HepG2 (cell line): Measurements from ENCODE around the gene SEPHS1.

Source experiments
- ESRRA ChIP-seq: sonication (generic); formaldehyde crosslinking; IDR thresholded peaks from 2 replicates; pipeline ENCODE4 v1.5.1; 2020; ENCODE audit warnings: mild to moderate bottlenecking, low read depth, missing genetic modification reagents
- FOXP1 ChIP-seq, 2 experiments: fragments of 450-650 bp in 1 of 2; IDR thresholded peaks; 2 replicates each; pipeline ENCODE4 v1.6.1; 2017 to 2018; ENCODE audit warnings: antibody characterized with exemption in 1 of 2
- MAZ ChIP-seq, 2 experiments: sonication (generic) in 1 of 2; formaldehyde crosslinking in 1 of 2; IDR thresholded peaks; 2 replicates each; pipeline versions ENCODE4 v1.5.0 to v1.6.1; 2012 to 2020; ENCODE audit warnings: low read depth in 2 of 2, mild to moderate bottlenecking in 2 of 2, borderline replicate concordance in 1 of 2, improper control_type of control experiment in 1 of 2, low read length in 1 of 2, missing genetic modification reagents in 1 of 2, moderate library complexity in 1 of 2
- MLXIP ChIP-seq: sonication (generic); formaldehyde crosslinking; IDR thresholded peaks from 2 replicates; pipeline ENCODE4 v1.9.0; 2021; ENCODE audit warnings: missing genetic modification reagents, borderline replicate concordance
- SIN3A ChIP-seq: IDR thresholded peaks from 2 replicates; pipeline ENCODE4 v1.6.1; 2011; ENCODE audit warnings: low read depth, mild to moderate bottlenecking, control low read depth, low read length, borderline replicate concordance
- ZFP36 ChIP-seq: fragments of 150-350 bp; IDR thresholded peaks from 2 replicates; pipeline ENCODE4 v1.6.1; 2018; ENCODE audit warnings: borderline replicate concordance, low read length, low read depth; ENCODE audit not compliant: partially characterized antibody
- ZNF674 ChIP-seq: sonication (generic); formaldehyde crosslinking; IDR thresholded peaks from 2 replicates; pipeline ENCODE4 v1.5.0; 2020; ENCODE audit warnings: low read depth, mild to moderate bottlenecking, missing genetic modification reagents
- ZNF724P ChIP-seq: sonication (generic); formaldehyde crosslinking; IDR thresholded peaks from 2 replicates; pipeline ENCODE4 v1.8.0; 2022; ENCODE audit warnings: missing genetic modification reagents, borderline replicate concordance
- TF ChIP-seq, protein P1 (sequence below): sonication (generic); formaldehyde crosslinking; IDR thresholded peaks from 2 replicates; pipeline ENCODE4 v1.4.0; 2020; ENCODE audit warnings: missing genetic modification reagents, borderline replicate concordance
- TF ChIP-seq, protein P2 (sequence below): sonication (generic); formaldehyde crosslinking; IDR thresholded peaks from 2 replicates; pipeline ENCODE4 v1.5.0; 2020; ENCODE audit warnings: mild to moderate bottlenecking, missing genetic modification reagents, moderate library complexity

DNA sequence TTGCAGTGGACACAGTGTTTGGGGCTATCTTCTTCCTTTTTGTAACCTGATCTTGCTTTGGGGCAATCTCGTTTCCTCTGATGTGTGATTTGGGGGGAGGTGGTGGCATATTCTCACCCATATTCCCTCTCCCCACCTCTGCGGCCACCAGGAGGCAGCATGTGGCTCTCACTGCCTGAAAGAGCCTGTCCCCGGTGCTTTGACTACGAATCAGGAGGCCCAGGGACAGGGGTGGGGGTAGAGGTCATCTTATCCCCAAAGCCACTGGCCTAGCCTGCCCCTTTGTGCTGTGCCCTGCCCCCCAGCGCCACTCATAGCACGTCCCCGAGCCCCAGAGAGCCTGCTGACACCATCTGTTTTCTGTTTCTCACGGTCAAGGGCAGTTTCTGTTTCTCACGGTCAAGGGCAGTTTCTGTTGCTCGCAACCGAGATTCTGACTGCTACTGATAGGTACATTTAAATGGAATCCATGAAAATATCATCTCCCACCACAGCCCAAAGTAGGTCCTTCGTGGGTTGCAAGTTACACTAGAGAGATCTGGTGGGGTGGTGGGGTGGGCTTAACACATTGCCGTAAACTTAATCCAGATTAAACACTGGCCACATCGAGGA, 76.4 kb downstream of the SEPHS1 start:
- TF ChIP-seq MLXIP (CRISPR knock-in tag) (no peak), MAZ (IDR thresholded peaks at IDR 0.05; ENCODE audit: borderline replicate concordance, low read depth, low read length) (peak; percentile 36; the same call in 1 of the 2 replicates), MAZ (CRISPR knock-in tag; IDR thresholded peaks at IDR 0.05; ENCODE audit: low read depth) (peak; percentile 57; the same call in 1 of the 2 replicates), ZFP36 (no peak), ESRRA (CRISPR knock-in tag) (peak; percentile 70; the same call in 1 of the 2 replicates), ZNF724P (CRISPR knock-in tag) (no peak), SIN3A (no peak), FOXP1 (IDR thresholded peaks at IDR 0.05) (no peak), FOXP1 (CRISPR knock-in tag; IDR thresholded peaks at IDR 0.05) (no peak; the same call in 1 of the 2 replicates), ZNF674 (CRISPR knock-in tag) (no peak)
- TF ChIP-seq, protein P1, sequence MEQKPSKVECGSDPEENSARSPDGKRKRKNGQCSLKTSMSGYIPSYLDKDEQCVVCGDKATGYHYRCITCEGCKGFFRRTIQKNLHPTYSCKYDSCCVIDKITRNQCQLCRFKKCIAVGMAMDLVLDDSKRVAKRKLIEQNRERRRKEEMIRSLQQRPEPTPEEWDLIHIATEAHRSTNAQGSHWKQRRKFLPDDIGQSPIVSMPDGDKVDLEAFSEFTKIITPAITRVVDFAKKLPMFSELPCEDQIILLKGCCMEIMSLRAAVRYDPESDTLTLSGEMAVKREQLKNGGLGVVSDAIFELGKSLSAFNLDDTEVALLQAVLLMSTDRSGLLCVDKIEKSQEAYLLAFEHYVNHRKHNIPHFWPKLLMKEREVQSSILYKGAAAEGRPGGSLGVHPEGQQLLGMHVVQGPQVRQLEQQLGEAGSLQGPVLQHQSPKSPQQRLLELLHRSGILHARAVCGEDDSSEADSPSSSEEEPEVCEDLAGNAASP (CRISPR knock-in tag) = no peak; the same call in 1 of the 2 replicates
- TF ChIP-seq, protein P2, sequence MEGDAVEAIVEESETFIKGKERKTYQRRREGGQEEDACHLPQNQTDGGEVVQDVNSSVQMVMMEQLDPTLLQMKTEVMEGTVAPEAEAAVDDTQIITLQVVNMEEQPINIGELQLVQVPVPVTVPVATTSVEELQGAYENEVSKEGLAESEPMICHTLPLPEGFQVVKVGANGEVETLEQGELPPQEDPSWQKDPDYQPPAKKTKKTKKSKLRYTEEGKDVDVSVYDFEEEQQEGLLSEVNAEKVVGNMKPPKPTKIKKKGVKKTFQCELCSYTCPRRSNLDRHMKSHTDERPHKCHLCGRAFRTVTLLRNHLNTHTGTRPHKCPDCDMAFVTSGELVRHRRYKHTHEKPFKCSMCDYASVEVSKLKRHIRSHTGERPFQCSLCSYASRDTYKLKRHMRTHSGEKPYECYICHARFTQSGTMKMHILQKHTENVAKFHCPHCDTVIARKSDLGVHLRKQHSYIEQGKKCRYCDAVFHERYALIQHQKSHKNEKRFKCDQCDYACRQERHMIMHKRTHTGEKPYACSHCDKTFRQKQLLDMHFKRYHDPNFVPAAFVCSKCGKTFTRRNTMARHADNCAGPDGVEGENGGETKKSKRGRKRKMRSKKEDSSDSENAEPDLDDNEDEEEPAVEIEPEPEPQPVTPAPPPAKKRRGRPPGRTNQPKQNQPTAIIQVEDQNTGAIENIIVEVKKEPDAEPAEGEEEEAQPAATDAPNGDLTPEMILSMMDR (CRISPR knock-in tag) = peak; percentile 95
